Stimulated activated CD8-positive, alpha-beta memory T cell treated with anti-CD3 and anti-CD28 coated beads, Interleukin-15, amount 100 ng/mL, for 1 hour (primary cell): Measurements from ENCODE around the gene WNT6.

ENCODE experiments used
- DNase-seq: peaks from one replicate; pipeline ENCODE4 v3.0.0-alpha.2; 2020; ENCODE audit warnings: low read depth

The WNT6 gene

GRCh38 chr2:218894151-218894879 is 34.7 kb downstream of the WNT6 start:
- DNase-seq: no peak

- no peak for DNase-seq
These were observed 35.2 kb downstream of the WNT6 start for GRCh38 chr2:218894880-218895157.

- DNase-seq: no peak
These were observed 35.7 kb downstream of the WNT6 start for GRCh38 chr2:218895326-218895725.

- no peak for DNase-seq
These were observed 36.3 kb downstream of the WNT6 start for GRCh38 chr2:218895759-218896500.

GRCh38 chr2:218896501-218897393 is 37.1 kb downstream of the WNT6 start:
- peak; percentile 75 for DNase-seq

GRCh38 chr2:218897394-218898108 is 37.9 kb downstream of the WNT6 start:
- DNase-seq: no peak

- DNase-seq: peak; percentile 79
These were observed 38.7 kb downstream of the WNT6 start for GRCh38 chr2:218898109-218898878.

GRCh38 chr2:218899147-218899546 is 39.5 kb downstream of the WNT6 start:
- DNase-seq: no peak

- DNase-seq: no peak
These were observed 42.8 kb downstream of the WNT6 start for GRCh38 chr2:218902427-218902826.

- DNase-seq: no peak
These were observed 44.6 kb downstream of the WNT6 start for GRCh38 chr2:218904176-218904575.

GRCh38 chr2:218908721-218909619 is 49.4 kb downstream of the WNT6 start:
- DNase-seq: peak; percentile 74

GRCh38 chr2:218910741-218911140 is 51.1 kb downstream of the WNT6 start:
- DNase-seq: no peak

GRCh38 chr2:218920504-218920903 is 60.9 kb downstream of the WNT6 start:
- no peak for DNase-seq
